Activated CD8-positive, alpha-beta memory T cell treated with anti-CD3 and anti-CD28 coated beads, Interleukin-2, amount 10 ng/mL, durations not matched to agents 7 days and 5 days (primary cell): ENCODE results near the gene ARID1B. TPM values are rescaled to one million over a fixed set of nuclear protein-coding genes. Genes with fewer than 3 reads are reported as not detected.

Source experiments
- ATAC-seq: fragments of 150-1000 bp; cut with Tn5 transposase; one replicate; pipeline ENCODE4 v1.10.0; 2021; ENCODE audit warnings: moderate library complexity
- CTCF ChIA-PET: fragments of 350-600 bp; sonication (Branson Sonifier 250); formaldehyde crosslinking; loops from one replicate; lab custom pipeline; 2021; ENCODE audit warnings: antibody characterized with exemption; lab: Charles Lee
- DNase-seq: peaks from one replicate; pipeline ENCODE4 v3.0.0-alpha.2; 2020
- H3K27ac Mint-ChIP-seq: one replicate; pipeline ENCODE4 v1.8.0; 2021; ENCODE audit warnings: mild to moderate bottlenecking, mixed read lengths
- H3K27me3 Mint-ChIP-seq: one replicate; pipeline ENCODE4 v1.8.0; 2021; ENCODE audit warnings: mixed read lengths
- H3K36me3 Mint-ChIP-seq: one replicate; pipeline ENCODE4 v1.8.0; 2021; ENCODE audit warnings: mild to moderate bottlenecking, mixed read lengths
- H3K4me1 Mint-ChIP-seq: one replicate; pipeline ENCODE4 v1.8.0; 2021; ENCODE audit warnings: mixed read lengths
- H3K4me3 Mint-ChIP-seq: one replicate; pipeline ENCODE4 v1.8.0; 2021; ENCODE audit warnings: mild to moderate bottlenecking, moderate library complexity, mixed read lengths
- H3K9me3 Mint-ChIP-seq: one replicate; pipeline ENCODE4 v1.8.0; 2022; ENCODE audit warnings: low read depth, mixed read lengths
- total RNA-seq, 2 experiments: library from RNA; stranded (reverse); gene quantifications; one replicate each; pipeline ENCODE4 v1.2.3, GENCODE V29; 2021

Gene ARID1B
- total RNA-seq, 2 experiments from 2014 or later, result 59.5 to 81.5 TPM

DNA sequence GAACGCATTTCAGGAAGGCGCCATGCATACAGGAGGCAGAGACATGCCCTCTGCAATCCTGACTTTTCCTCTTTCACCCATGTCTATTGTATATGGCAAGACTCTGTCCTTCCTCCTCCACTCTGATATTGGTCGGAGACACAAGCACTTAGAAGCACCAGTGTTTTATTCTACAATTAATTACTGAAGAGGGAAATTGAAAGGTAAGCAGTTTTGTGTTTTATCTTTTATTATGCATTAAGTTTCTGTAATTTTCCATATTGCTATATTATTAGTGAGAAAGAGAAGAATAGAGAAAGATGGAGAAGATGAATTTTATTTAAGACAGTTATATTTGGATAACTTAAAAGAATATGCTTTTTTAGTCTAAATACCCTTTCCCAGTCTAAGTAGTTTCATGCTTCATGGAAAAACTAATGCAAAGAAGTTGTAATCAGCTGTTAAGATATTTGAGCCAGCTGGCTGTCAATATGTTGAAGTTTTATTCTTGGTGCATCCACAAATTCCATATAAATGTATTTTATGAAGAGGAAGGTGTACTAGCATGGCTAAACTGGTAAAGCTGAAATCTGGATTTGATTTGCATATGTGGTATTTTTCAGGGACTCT lies 13.6 kb downstream of the ARID1B start:
- Mint-ChIP-seq H3K4me1 (peaks cover 32% of the 10 kb centered on the region), H3K27ac (no peak overlapping the region), H3K9me3 (no peaks in the 10 kb centered on the region), H3K27me3 (no peaks in the 10 kb centered on the region), H3K36me3 (peaks cover 2% of the 10 kb centered on the region), H3K4me3 (no peak overlapping the region)
- no peak for DNase-seq
- no peak for ATAC-seq
- CTCF ChIA-PET, result no interaction called here

DNA sequence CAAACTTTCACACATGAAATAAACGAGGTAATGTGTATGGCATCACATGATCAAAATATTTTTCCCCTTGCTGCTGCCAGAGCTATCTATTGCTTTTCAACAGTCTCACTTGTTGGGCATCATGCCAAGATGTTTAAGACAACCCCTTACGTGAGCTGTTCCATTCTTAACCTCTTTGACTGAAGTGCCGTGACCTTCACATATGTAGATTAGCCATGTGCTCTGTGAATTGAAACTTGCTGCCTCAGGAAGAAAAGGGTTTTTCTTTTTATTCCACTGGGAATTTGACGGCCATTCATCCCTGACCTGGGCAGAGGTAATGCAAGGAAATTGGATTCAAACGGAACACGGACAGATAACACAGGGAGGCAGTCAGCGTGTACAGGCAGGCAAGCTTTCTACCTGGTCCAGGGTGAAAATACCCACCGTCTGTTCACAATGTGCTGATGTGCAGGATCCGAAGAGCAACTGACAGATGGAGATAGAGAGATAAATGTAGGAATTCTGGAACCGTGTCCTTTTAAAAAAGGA lies 14.2 kb downstream of the ARID1B start:
- no peak for ATAC-seq
- Mint-ChIP-seq H3K27ac (no peak overlapping the region), H3K9me3 (no peaks in the 10 kb centered on the region), H3K27me3 (no peaks in the 10 kb centered on the region), H3K4me1 (peaks cover 29% of the 10 kb centered on the region), H3K4me3 (no peak overlapping the region), H3K36me3 (no peaks in the 10 kb centered on the region)
- CTCF ChIA-PET, result no interaction called here
- no peak for DNase-seq

DNA sequence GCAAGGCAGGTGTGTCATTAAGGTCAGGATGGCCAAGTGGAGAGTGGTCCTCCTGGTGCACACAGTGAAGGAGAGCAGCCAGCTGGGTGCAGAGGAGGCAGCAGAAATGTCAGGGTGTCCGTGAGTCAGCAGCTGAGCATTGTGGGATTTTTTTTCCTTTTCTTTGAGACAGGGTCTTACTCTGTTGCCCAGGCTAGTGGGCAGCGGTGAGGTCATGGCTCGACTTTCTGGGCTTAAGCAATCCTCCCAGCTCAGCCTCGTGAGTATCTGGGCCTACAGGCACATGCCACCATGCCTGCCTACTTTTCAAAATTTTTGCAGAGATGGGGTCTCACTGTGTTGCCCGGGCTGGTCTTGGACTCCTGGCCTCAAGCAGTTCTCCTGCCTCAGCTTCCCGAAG lies 16.0 kb downstream of the ARID1B start:
- ATAC-seq (no peak), DNase-seq (no peak)
- Mint-ChIP-seq H3K4me1 (peaks cover 18% of the 10 kb centered on the region), H3K36me3 (peaks cover 1% of the 10 kb centered on the region), H3K4me3 (no peak overlapping the region), H3K27ac (no peak overlapping the region), H3K27me3 (no peaks in the 10 kb centered on the region), H3K9me3 (no peaks in the 10 kb centered on the region)
- CTCF ChIA-PET, result interaction anchor here (0.6 kb wide), 1 partner anchor 12 kb away, joined by 3 read pairs; no protein-coding TSS in a partner anchor

DNA sequence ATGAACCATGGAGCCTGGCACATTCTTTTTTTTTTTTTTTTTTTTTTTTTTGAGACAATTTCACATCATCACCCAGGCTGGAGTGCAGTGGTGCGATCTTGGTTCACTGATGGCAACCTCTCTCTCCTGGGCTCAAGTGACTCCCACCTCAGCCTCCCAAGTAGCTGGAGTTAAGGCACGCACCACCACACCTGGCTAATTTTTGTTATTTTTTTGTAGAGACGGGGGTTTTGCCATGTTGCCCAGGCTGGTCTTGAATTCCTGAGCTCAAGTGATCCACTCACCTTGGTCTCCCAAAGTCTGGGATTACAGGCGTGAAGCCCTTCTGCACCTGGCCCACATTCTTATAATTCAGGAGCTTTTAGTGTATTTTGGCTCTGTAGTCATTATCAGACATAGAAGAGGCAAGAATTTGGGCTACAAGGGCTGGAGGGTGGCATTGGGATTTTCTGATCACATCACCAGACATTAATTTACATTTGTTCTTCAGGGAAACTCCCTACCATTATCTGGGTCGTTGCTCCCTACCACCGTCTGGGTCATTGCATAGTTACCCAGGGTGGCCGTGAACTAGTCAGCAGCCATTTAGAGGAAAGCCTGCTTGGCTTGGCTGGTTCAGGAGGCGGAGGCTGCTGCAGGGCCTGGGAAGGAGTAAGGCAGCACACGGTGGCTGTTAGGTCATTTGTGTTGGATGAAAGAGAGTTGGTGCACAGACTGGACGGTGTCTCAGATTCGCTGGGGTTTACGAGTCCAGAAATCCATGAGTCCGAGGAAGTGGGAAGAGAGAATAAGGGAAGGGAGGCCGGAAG lies 17.6 kb downstream of the ARID1B start:
- ATAC-seq (no peak), DNase-seq (no peak)
- Mint-ChIP-seq H3K27me3 (no peaks in the 10 kb centered on the region), H3K36me3 (peaks cover 4% of the 10 kb centered on the region), H3K4me1 (peaks cover 10% of the 10 kb centered on the region), H3K4me3 (no peak overlapping the region), H3K9me3 (no peaks in the 10 kb centered on the region), H3K27ac (no peak overlapping the region)
- CTCF ChIA-PET, result interaction anchor here (0.7 kb wide), 2 partner anchors 8 to 295 kb away, joined by 3 read pairs; no protein-coding TSS in a partner anchor

DNA sequence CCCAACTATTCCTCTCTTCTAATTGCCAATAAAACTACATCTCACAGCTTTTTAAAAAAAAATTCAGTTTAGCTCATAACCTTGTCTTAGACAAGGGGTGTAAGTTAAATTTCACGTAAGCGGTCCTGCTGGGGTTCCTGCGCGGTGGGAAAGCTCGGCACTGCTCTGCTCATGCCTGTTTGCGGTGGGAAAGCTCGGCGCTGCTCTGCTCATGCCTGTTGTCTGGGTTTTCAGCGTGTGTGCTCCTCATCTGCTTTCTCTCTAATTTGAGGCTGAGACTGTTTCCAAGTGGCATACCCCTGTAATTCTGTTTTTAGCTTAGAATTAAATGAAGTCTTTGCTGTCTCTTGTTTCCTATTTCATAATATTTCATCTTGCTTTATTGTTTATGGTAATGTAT lies 18.6 kb downstream of the ARID1B start:
- no peak for ATAC-seq
- Mint-ChIP-seq H3K4me1 (peaks cover 6% of the 10 kb centered on the region), H3K27ac (no peak overlapping the region), H3K36me3 (peaks cover 4% of the 10 kb centered on the region), H3K9me3 (no peaks in the 10 kb centered on the region), H3K4me3 (no peak overlapping the region), H3K27me3 (no peaks in the 10 kb centered on the region)
- CTCF ChIA-PET, result interaction anchor here (0.5 to 1.7 kb wide), 2 partner anchors 8 to 232 kb away, joined by 3 to 4 read pairs; no protein-coding TSS in a partner anchor
- DNase-seq, result no peak

DNA sequence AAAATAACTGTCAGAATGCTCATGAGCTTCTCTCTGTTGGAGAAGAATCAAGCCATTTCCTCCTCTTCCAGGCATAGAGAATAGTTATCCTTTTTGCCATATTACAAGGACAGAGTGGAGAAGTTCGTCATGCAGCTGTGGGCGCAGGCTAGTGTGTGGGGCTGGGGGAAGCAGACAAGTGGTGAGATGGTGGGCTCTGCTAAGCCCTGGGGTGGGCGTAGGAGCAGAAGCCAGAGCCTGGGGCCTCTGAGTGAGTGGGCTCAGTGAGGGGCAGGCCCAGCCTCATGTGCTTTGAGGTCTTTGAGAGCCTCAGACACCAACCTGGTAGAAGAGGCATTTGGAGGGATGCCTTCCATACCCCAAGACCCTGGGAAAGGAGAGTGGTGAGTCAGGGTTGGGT lies 19.4 kb downstream of the ARID1B start:
- no peak overlapping the region for H3K4me3 Mint-ChIP-seq
- H3K36me3 Mint-ChIP-seq, result peaks cover 4% of the 10 kb centered on the region
- no peaks in the 10 kb centered on the region for H3K27me3 Mint-ChIP-seq
- no peak for DNase-seq
- no peak for ATAC-seq
- H3K27ac Mint-ChIP-seq, result no peak overlapping the region
- CTCF ChIA-PET, result interaction anchor here (0.7 to 1.7 kb wide), 2 partner anchors 9 to 1769 kb away, joined by 3 to 4 read pairs; no protein-coding TSS in a partner anchor
- H3K4me1 Mint-ChIP-seq, result peaks cover 4% of the 10 kb centered on the region
- H3K9me3 Mint-ChIP-seq, result no peaks in the 10 kb centered on the region

DNA sequence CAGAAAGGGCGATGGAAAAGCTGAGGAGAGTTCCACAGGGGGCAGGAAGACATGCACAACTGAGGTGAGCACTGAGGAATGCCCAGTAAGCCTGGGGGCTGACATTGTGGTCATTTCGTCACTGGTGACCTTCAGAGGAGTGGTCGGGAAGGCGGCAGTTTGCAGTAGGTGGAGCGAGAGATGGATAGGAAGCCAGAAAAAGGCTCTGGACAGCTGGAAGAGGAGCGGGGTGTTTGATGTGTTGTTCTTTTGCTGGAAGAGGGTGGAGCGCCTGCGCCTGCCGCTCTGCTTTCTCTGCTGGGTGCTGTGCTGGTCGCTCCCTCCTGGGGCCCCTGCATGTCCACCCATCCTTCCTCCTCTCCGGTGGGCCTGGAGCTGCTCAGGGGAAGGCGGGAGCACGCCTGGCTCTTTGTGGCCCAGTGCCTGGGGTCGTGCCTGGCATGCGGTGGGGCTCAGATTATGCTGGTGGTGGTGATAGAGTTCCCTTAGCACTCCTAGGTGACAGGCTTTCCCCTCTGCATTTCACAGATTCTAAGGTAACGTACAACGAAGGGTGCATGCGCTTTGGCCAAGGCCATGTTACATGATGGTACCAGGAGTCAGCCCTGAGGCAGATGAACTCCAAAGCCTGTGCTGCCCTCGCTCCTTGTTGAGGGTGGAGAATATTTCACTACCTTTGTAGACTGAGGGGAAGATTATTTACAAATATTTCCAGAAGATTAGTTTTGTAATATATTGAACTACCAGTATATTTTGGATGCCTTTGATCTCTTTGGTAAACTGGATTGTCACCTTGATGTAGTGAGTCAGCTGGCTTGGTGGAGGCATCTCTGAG lies 20.9 kb downstream of the ARID1B start:
- no peak overlapping the region for H3K4me3 Mint-ChIP-seq
- H3K27me3 Mint-ChIP-seq, result no peaks in the 10 kb centered on the region
- CTCF ChIA-PET, result no interaction called here
- DNase-seq (no peak), ATAC-seq (no peak)
- H3K27ac Mint-ChIP-seq, result no peak overlapping the region
- no peaks in the 10 kb centered on the region for H3K9me3 Mint-ChIP-seq
- peaks cover 6% of the 10 kb centered on the region for H3K36me3 Mint-ChIP-seq
- H3K4me1 Mint-ChIP-seq, result peaks cover 6% of the 10 kb centered on the region

DNA sequence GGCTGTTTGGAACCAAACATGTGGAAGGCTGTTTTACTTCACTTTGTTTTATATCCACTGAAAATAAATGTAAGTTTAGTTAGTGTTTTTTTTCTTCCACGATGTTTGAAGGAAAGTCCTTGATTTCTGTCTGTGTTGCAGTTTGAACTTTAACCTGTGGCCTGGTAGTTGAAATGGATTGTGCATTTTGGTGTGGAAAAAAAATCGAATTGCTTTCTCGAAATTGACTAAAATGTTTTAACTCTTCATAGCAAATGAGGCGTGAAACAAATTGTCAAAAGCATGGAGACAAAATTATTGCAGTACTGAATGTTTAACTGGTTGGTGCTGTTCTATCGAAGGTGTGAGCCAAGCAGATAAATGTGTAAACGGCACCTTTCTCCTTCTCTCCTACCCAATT lies 24.5 kb downstream of the ARID1B start:
- DNase-seq, result no peak
- CTCF ChIA-PET, result no interaction called here
- Mint-ChIP-seq H3K9me3 (no peaks in the 10 kb centered on the region), H3K27ac (no peak overlapping the region), H3K4me1 (peaks cover 14% of the 10 kb centered on the region), H3K36me3 (peaks cover 11% of the 10 kb centered on the region), H3K27me3 (no peaks in the 10 kb centered on the region), H3K4me3 (no peak overlapping the region)
- no peak for ATAC-seq

DNA sequence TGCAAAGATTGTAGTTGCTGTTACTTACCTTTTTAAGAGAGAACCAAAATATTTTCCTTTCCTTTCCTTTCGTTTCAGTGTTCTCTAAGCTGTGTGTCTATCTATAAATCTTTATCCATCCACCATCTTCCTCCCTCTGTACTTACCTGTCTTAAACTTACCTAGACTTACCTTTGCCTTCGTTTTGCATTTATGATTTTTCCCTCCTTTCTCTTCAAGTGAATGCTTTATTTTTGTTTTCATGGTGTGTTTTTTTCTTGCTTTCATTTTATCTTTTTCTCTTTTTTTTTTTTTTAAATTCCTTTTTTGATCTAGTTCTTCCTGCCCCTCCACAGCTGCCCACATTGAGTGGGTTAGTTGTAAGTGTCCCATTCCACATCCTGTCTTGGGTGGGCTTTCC lies 26.2 kb downstream of the ARID1B start:
- CTCF ChIA-PET, result no interaction called here
- H3K9me3 Mint-ChIP-seq, result no peaks in the 10 kb centered on the region

DNA sequence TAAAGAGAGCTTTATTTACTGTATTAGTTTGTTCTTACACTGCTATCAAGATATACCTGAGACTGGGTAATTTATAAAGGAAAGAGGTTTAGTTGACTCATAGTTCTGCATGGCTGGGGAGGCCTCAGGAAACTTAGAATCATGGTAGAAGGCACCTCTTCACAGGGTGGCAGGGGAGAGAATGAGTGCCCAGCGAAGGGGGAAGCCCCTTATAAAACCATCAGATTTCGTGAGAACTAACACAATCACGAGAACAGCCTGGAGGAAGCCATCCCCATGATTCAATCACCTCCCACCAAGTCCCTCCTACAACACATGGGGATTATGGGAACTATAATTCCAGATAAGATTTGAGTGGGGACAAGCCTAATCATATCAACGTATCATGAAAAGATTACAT lies 27.2 kb downstream of the ARID1B start:
- Mint-ChIP-seq H3K27me3 (no peaks in the 10 kb centered on the region), H3K9me3 (no peaks in the 10 kb centered on the region), H3K4me3 (no peak overlapping the region), H3K4me1 (peaks cover 30% of the 10 kb centered on the region), H3K36me3 (peaks cover 7% of the 10 kb centered on the region), H3K27ac (no peak overlapping the region)
- no peak for DNase-seq
- CTCF ChIA-PET, result no interaction called here
- no peak for ATAC-seq

More for the DNA sequence above, 26.2 kb downstream of the ARID1B start:
- no peak overlapping the region for H3K4me3 Mint-ChIP-seq
- H3K27ac Mint-ChIP-seq, result no peak overlapping the region
- H3K36me3 Mint-ChIP-seq, result peaks cover 10% of the 10 kb centered on the region
- ATAC-seq, result no peak
- no peaks in the 10 kb centered on the region for H3K27me3 Mint-ChIP-seq
- peaks cover 24% of the 10 kb centered on the region for H3K4me1 Mint-ChIP-seq
- DNase-seq, result no peak

DNA sequence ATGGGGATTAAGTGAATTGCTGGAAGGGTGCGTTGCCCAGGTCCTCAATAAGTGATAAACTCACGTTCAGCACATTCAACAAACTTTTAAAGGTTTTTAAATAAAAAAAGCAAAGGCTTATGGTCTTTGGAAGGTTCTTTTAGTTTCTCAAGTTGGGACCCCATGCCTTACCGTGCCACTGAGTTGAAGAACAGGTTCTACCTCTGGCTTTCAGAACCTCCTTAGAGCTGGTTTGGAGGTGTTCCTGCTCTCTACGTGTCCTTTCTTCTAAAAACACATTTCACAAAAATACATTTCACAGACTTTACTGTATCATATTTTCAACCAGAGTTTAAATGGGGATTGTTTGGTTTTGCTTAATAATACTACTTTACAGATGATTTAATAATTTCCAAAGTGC lies 29.0 kb downstream of the ARID1B start:
- H3K4me3 Mint-ChIP-seq, result no peak overlapping the region
- no peak for ATAC-seq
- peaks cover 14% of the 10 kb centered on the region for H3K36me3 Mint-ChIP-seq
- CTCF ChIA-PET, result interaction anchor here (0.7 to 1.3 kb wide), 2 partner anchors 15 to 18 kb away, joined by 3 read pairs; no protein-coding TSS in a partner anchor
- H3K27ac Mint-ChIP-seq, result no peak overlapping the region
- H3K27me3 Mint-ChIP-seq, result no peaks in the 10 kb centered on the region
- peaks cover 33% of the 10 kb centered on the region for H3K4me1 Mint-ChIP-seq
- no peak for DNase-seq
- H3K9me3 Mint-ChIP-seq, result no peaks in the 10 kb centered on the region

DNA sequence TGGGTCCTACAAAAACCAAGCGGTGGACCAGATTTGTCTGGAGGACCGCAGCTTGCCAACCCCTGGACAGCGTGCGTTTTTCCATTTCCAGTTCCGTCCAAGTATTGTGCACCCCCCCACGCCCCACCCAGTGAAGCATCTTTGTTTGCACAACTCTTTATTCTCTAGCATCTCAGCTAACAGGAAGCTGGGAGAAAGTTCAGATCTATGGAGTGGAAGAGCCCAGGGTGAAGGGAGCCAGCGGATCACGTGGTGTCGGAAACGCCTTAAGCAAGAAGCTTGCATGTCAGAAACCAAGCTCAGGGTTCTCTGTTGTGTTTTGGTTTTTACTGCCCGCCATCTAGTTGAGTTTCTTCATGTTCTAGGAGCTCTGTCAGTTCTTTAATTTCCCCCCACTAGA lies 29.9 kb downstream of the ARID1B start:
- H3K27ac Mint-ChIP-seq, result no peak overlapping the region
- H3K9me3 Mint-ChIP-seq, result no peaks in the 10 kb centered on the region
- no peak overlapping the region for H3K4me3 Mint-ChIP-seq
- H3K4me1 Mint-ChIP-seq, result peaks cover 33% of the 10 kb centered on the region
- no peak for ATAC-seq
- no peaks in the 10 kb centered on the region for H3K27me3 Mint-ChIP-seq
- DNase-seq, result no peak
- CTCF ChIA-PET, result no interaction called here
- H3K36me3 Mint-ChIP-seq, result peaks cover 14% of the 10 kb centered on the region

DNA sequence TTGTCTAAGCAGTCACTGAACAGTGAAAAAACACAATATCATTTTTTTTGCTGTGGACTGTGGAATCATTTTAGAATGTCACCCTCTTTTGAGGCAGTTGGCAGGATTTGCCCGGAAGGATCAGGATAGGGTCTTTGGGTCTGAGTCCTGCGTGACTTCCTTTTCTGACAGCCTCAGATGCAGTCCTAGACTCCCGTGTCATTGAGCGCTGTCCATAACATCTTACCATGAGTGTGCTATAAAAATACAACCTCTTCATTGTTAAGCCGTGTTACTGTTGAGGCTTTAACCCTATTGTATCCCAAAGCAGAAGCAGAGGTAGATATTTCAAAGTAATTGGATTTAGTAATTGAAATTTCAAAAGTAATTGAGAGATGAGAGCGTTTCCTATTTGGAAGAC lies 30.6 kb downstream of the ARID1B start:
- DNase-seq (no peak), ATAC-seq (no peak)
- Mint-ChIP-seq H3K27me3 (no peaks in the 10 kb centered on the region), H3K4me3 (no peak overlapping the region), H3K36me3 (peaks cover 17% of the 10 kb centered on the region), H3K27ac (no peak overlapping the region), H3K4me1 (peaks cover 33% of the 10 kb centered on the region), H3K9me3 (no peaks in the 10 kb centered on the region)
- CTCF ChIA-PET, result no interaction called here
